GM20000 (cell line): ENCODE measurements around the gene ARHGAP24.

Experiments used
- DNase-seq: peaks from one replicate; pipeline ENCODE4 v3.0.0; 2012; ENCODE audit warnings: low spot score
- TF ChIP-seq, protein P1 (sequence below): IDR thresholded peaks from 2 replicates; pipeline ENCODE4 v1.5.1; 2012; ENCODE audit warnings: mild to moderate bottlenecking, control low read depth; ENCODE audit errors: extremely low read depth, missing control alignments

The ARHGAP24 gene

GRCh38 chr4:85940151-85940550 lies 465.2 kb downstream of the ARHGAP24 start:
- TF ChIP-seq, protein P1, sequence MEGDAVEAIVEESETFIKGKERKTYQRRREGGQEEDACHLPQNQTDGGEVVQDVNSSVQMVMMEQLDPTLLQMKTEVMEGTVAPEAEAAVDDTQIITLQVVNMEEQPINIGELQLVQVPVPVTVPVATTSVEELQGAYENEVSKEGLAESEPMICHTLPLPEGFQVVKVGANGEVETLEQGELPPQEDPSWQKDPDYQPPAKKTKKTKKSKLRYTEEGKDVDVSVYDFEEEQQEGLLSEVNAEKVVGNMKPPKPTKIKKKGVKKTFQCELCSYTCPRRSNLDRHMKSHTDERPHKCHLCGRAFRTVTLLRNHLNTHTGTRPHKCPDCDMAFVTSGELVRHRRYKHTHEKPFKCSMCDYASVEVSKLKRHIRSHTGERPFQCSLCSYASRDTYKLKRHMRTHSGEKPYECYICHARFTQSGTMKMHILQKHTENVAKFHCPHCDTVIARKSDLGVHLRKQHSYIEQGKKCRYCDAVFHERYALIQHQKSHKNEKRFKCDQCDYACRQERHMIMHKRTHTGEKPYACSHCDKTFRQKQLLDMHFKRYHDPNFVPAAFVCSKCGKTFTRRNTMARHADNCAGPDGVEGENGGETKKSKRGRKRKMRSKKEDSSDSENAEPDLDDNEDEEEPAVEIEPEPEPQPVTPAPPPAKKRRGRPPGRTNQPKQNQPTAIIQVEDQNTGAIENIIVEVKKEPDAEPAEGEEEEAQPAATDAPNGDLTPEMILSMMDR: no peak
- DNase-seq: no peak

DNA sequence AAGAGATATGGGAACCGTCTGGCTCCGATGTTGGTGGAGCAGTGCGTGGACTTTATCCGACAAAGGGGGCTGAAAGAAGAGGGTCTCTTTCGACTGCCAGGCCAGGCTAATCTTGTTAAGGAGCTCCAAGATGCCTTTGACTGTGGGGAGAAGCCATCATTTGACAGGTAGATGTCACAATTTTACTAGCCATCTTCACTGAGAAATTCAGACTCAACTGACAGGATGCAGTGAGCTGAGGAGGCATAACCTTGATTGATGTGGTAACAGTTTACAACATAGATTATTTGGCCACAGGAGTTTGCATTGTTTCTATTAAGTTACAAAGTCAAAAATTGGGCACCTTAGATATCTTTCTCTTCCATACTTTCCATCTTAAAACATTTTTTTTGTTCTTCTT lies 467.2 kb downstream of the ARHGAP24 start:
- DNase-seq: no peak
- TF ChIP-seq, protein P1: no peak

- TF ChIP-seq, protein P1: no peak
- DNase-seq: no peak
Observed at GRCh38 chr4:85946821-85947220, 471.9 kb downstream of the ARHGAP24 start.

DNA sequence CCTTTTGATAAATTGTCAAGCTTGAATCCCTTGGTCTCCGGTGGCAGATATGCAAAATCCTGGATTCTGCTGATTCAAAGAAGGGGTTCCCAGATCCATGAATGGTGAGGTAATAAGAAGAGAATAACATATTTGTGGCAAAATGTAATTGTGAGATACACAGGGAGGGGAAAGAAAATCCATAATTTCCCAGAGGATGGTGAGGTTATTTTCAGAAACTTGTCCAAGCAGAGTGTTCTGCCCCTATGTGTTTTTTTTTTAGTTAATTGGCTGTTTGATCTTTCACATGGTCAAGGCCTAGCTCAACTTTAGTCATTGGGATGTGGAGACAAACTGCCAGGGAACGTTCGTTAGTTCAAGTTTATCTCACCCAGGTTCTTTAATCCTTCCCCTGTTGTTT lies 476.1 kb downstream of the ARHGAP24 start:
- TF ChIP-seq, protein P1: no peak
- no peak for DNase-seq

DNA sequence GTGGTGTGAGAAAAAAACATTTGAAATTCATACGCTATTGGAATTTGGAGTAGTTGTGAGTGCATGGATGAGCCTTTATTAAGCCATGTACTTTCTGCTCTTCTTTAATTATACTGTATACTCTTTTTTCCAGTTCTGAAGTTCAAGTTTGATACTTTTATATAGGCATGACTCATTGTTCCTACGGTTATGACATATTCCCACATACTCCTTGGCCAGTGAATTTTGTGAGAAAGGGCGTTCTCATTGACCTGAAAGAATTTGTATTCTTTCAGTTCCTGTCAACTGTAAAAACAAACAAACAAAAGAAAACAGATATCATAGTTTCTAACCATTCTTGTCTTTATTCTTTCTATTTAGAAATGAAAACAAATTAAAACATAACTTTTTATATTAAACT lies 477.6 kb downstream of the ARHGAP24 start:
- TF ChIP-seq, protein P1: no peak

GRCh38 chr4:85952972-85953650 lies 478.2 kb downstream of the ARHGAP24 start:
- TF ChIP-seq, protein P1: no peak
- no peak for DNase-seq

More for the DNA sequence above, 477.6 kb downstream of the ARHGAP24 start:
- DNase-seq: no peak

DNA sequence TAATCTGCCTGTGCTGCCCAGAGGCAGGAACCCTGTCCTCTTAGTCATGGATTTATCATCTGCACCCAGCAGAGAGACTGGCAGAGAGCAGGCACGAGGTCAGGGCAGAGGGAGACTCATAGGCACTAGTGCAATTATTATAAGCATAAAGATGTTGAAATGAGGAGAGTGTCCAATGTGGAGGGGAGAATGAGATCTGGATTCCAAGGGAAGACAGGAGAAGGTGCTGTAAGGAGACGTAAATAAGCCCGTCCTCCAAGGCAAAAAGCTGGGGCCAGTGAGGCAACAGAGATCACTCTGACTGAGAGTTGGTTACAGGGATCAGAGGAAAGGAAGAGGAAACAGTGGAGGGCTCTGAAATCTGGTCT lies 478.7 kb downstream of the ARHGAP24 start:
- TF ChIP-seq, protein P1: no peak
- DNase-seq: no peak
